Measurements from ENCODE around the gene XXYLT1.

The XXYLT1 gene

GRCh38 chr3:195270079-195270816 is 711 bp downstream of the XXYLT1 start:
- Histone ChIP-seq H3K18ac (ENCODE audit: low read depth in 1 of 2, low read length in 2 of 2) (peak overlapping the region; percentile 4 to 52), H3K4ac (ENCODE audit: low read depth in 1 of 2, low read length in 2 of 2) (no peak overlapping the region), H2BK120ac (ENCODE audit: low read depth, low read length) (no peak overlapping the region), H3K36me3 (ENCODE audit: control insufficient read depth in 1 of 2, insufficient read depth in 2 of 2, low read depth in 1 of 2, low read length in 2 of 2) (peaks cover 5 to 18% of the 10 kb centered on the region in 2 experiments), H2BK12ac (ENCODE audit: low read length in 2 of 2) (peak overlapping the region in 1 of 2 experiments; percentile 68), H3K9me3 (ENCODE audit: control insufficient read depth, low read length) (no peaks in the 10 kb centered on the region), H3K4me1 (ENCODE audit: control insufficient read depth, insufficient read depth, low read depth, low read length) (peaks cover 9% of the 10 kb centered on the region), H3K4me3 (ENCODE audit: insufficient read depth in 1 of 2, low read depth in 1 of 2, low read length in 2 of 2) (peak overlapping the region; percentile 92 to 96), H3K14ac (ENCODE audit: low read length in 2 of 2) (peak overlapping the region in 1 of 2 experiments; percentile 4), H4K8ac (ENCODE audit: low read length) (no peak overlapping the region), H2BK5ac (ENCODE audit: low read depth, low read length, poor library complexity, severe bottlenecking) (no peak overlapping the region), H2AK5ac (ENCODE audit: low read length, severe bottlenecking) (no peak overlapping the region), H3K9ac (ENCODE audit: low read length) (peak overlapping the region; percentile 93), H3K23ac (ENCODE audit: low read length in 2 of 2) (peak overlapping the region; percentile 46 to 54), H2BK15ac (ENCODE audit: low read depth, poor library complexity, severe bottlenecking) (no peak overlapping the region), H3K27me3 (ENCODE audit: control insufficient read depth in 1 of 2, insufficient read depth in 1 of 2, low read length in 2 of 2) (no peaks in the 10 kb centered on the region), H4K91ac (ENCODE audit: low read length) (no peak overlapping the region), H3K27ac (ENCODE audit: low read length, poor library complexity, severe bottlenecking) (no peak overlapping the region), H2AFZ (ENCODE audit: low read depth, low read length) (peak overlapping the region; percentile 91), H3K4me2 (ENCODE audit: low read length, poor library complexity, severe bottlenecking) (peak overlapping the region; percentile 93), H3K79me1 (replicated peaks; ENCODE audit: low read length, poor library complexity, severe bottlenecking) (peaks cover 30% of the 10 kb centered on the region)
- DNase-seq = peak; percentile 69
- WGBS = under 1% methylated on average over 52 of the region's 52 CpGs

DNA sequence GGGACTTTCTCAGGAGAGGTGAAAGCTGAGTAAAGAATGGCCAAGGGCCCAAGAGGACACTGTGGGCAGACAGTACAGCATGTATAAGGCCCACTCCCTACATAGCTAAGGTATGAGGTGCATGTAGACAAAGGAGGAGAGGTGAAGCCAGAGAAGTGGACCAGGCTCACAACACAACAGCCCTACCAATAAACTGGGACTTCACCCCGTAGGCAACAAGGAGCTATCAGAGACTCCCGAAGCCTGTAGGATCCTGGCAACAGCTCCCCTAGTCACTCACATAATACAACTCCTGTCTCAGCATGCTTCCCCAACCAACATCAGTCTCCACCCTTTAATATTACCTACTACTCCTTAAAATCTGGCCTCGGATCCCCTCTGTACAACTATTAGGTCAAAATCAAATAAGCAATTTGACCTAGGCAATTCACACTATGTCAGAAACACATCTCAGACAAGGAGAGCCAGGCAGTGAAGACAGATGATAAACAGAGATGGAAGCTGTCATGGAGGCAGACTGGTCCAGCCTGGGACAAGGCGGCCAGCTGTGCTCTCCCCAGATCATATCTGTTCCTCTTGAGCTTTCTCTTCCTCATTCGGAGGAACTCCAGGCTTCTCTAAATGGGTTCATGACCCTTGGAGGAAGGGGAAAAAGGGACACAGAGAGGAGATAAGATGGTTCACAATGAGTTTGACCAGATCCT is 1.4 kb downstream of the XXYLT1 start:
- Histone ChIP-seq H2BK12ac (ENCODE audit: low read length in 2 of 2) (no peak overlapping the region), H3K27ac (ENCODE audit: low read length, poor library complexity, severe bottlenecking) (no peak overlapping the region), H2BK5ac (ENCODE audit: low read depth, low read length, poor library complexity, severe bottlenecking) (no peak overlapping the region), H4K8ac (ENCODE audit: low read length) (peak overlapping the region; percentile 19), H3K79me1 (replicated peaks; ENCODE audit: low read length, poor library complexity, severe bottlenecking) (peaks cover 34% of the 10 kb centered on the region), H2AK5ac (ENCODE audit: low read length, severe bottlenecking) (no peak overlapping the region), H3K14ac (ENCODE audit: low read length in 2 of 2) (no peak overlapping the region), H2BK120ac (ENCODE audit: low read depth, low read length) (no peak overlapping the region), H3K23ac (ENCODE audit: low read length in 2 of 2) (no peak overlapping the region), H3K4ac (ENCODE audit: low read depth in 1 of 2, low read length in 2 of 2) (no peak overlapping the region), H3K36me3 (ENCODE audit: control insufficient read depth in 1 of 2, insufficient read depth in 2 of 2, low read depth in 1 of 2, low read length in 2 of 2) (peaks cover 5 to 12% of the 10 kb centered on the region in 2 experiments), H3K27me3 (ENCODE audit: control insufficient read depth in 1 of 2, insufficient read depth in 1 of 2, low read length in 2 of 2) (no peaks in the 10 kb centered on the region), H3K4me1 (ENCODE audit: control insufficient read depth, insufficient read depth, low read depth, low read length) (peaks cover 9% of the 10 kb centered on the region), H3K18ac (ENCODE audit: low read depth in 1 of 2, low read length in 2 of 2) (no peak overlapping the region), H2BK15ac (ENCODE audit: low read depth, poor library complexity, severe bottlenecking) (no peak overlapping the region), H2AFZ (ENCODE audit: low read depth, low read length) (no peak overlapping the region), H3K4me2 (ENCODE audit: low read length, poor library complexity, severe bottlenecking) (peak overlapping the region; percentile 93), H4K91ac (ENCODE audit: low read length) (no peak overlapping the region), H3K9me3 (ENCODE audit: control insufficient read depth, low read length) (no peaks in the 10 kb centered on the region), H3K9ac (ENCODE audit: low read length) (peak overlapping the region; percentile 93), H3K4me3 (ENCODE audit: insufficient read depth in 1 of 2, low read depth in 1 of 2, low read length in 2 of 2) (peak overlapping the region in 1 of 2 experiments; percentile 92)
- WGBS = 75% methylated on average over 3 of the region's 5 CpGs
- no peak for DNase-seq

- H2AK5ac ChIP-seq (ENCODE audit: low read length, severe bottlenecking) = no peak overlapping the region
- no peak overlapping the region for H3K27ac ChIP-seq (ENCODE audit: low read length, poor library complexity, severe bottlenecking)
- H4K91ac ChIP-seq (ENCODE audit: low read length) = no peak overlapping the region
- no peak overlapping the region for H3K18ac ChIP-seq (ENCODE audit: low read depth in 1 of 2, low read length in 2 of 2)
- no peak for DNase-seq
- no peak overlapping the region for H3K23ac ChIP-seq (ENCODE audit: low read length in 2 of 2)
- H3K9ac ChIP-seq (ENCODE audit: low read length) = no peak overlapping the region
- no peak overlapping the region for H2BK5ac ChIP-seq (ENCODE audit: low read depth, low read length, poor library complexity, severe bottlenecking)
- no peak overlapping the region for H2AFZ ChIP-seq (ENCODE audit: low read depth, low read length)
- H3K27me3 ChIP-seq (ENCODE audit: control insufficient read depth in 1 of 2, insufficient read depth in 1 of 2, low read length in 2 of 2) = no peaks in the 10 kb centered on the region
- H4K8ac ChIP-seq (ENCODE audit: low read length) = no peak overlapping the region
- H3K14ac ChIP-seq (ENCODE audit: low read length in 2 of 2) = peak overlapping the region in 1 of 2 experiments; percentile 76
- H3K4me2 ChIP-seq (ENCODE audit: low read length, poor library complexity, severe bottlenecking) = no peak overlapping the region
- no peaks in the 10 kb centered on the region for H3K9me3 ChIP-seq (ENCODE audit: control insufficient read depth, low read length)
- peak overlapping the region in 1 of 2 experiments; percentile 92 for H3K4me3 ChIP-seq (ENCODE audit: insufficient read depth in 1 of 2, low read depth in 1 of 2, low read length in 2 of 2)
- 97% methylated on average over 11 of the region's 11 CpGs for WGBS
- no peak overlapping the region for H2BK15ac ChIP-seq (ENCODE audit: low read depth, poor library complexity, severe bottlenecking)
- no peak overlapping the region for H2BK120ac ChIP-seq (ENCODE audit: low read depth, low read length)
- peaks cover 42% of the 10 kb centered on the region for H3K79me1 ChIP-seq (replicated peaks; ENCODE audit: low read length, poor library complexity, severe bottlenecking)
- H3K4me1 ChIP-seq (ENCODE audit: control insufficient read depth, insufficient read depth, low read depth, low read length) = peaks cover 10% of the 10 kb centered on the region
- peak overlapping the region in 1 of 2 experiments; percentile 18 for H3K4ac ChIP-seq (ENCODE audit: low read depth in 1 of 2, low read length in 2 of 2)
- peak overlapping the region in 1 of 2 experiments; percentile 27 for H2BK12ac ChIP-seq (ENCODE audit: low read length in 2 of 2)
- peaks cover 5 to 10% of the 10 kb centered on the region in 2 experiments for H3K36me3 ChIP-seq (ENCODE audit: control insufficient read depth in 1 of 2, insufficient read depth in 2 of 2, low read depth in 1 of 2, low read length in 2 of 2)
Measured at GRCh38 chr3:195268576-195269309, 2.2 kb downstream of the XXYLT1 start.

DNA sequence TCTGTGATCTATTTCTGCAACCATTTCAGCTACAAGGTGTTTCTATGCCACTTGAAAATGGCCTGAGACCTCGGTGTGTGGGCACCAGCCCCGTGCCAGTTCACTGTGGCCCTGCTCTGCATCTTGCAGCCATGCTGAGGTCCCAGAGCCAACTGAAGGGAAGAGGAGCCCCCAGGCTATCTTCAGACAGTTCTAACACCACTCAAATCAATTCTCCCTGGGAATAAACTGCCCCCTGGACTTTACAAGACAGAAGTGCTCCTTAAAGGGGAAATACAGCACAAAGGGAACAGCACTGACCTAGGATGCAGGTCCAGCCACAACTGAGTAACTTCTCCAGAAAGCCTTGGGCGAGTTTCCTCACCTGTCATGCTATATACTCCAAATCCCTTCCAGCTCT is 3.9 kb downstream of the XXYLT1 start:
- no peaks in the 10 kb centered on the region for H3K27me3 ChIP-seq (ENCODE audit: control insufficient read depth in 1 of 2, insufficient read depth in 1 of 2, low read length in 2 of 2)
- no peaks in the 10 kb centered on the region for H3K9me3 ChIP-seq (ENCODE audit: control insufficient read depth, low read length)
- H2BK5ac ChIP-seq (ENCODE audit: low read depth, low read length, poor library complexity, severe bottlenecking) = no peak overlapping the region
- no peak overlapping the region for H3K23ac ChIP-seq (ENCODE audit: low read length in 2 of 2)
- DNase-seq = no peak
- H3K79me1 ChIP-seq (replicated peaks; ENCODE audit: low read length, poor library complexity, severe bottlenecking) = peaks cover 50% of the 10 kb centered on the region
- no peak overlapping the region for H2BK12ac ChIP-seq (ENCODE audit: low read length in 2 of 2)
- no peak overlapping the region for H4K8ac ChIP-seq (ENCODE audit: low read length)
- no peak overlapping the region for H3K4me2 ChIP-seq (ENCODE audit: low read length, poor library complexity, severe bottlenecking)
- no peak overlapping the region for H3K4ac ChIP-seq (ENCODE audit: low read depth in 1 of 2, low read length in 2 of 2)
- peaks cover 10% of the 10 kb centered on the region for H3K4me1 ChIP-seq (ENCODE audit: control insufficient read depth, insufficient read depth, low read depth, low read length)
- no peak overlapping the region for H2AFZ ChIP-seq (ENCODE audit: low read depth, low read length)
- H3K36me3 ChIP-seq (ENCODE audit: control insufficient read depth in 1 of 2, insufficient read depth in 2 of 2, low read depth in 1 of 2, low read length in 2 of 2) = peaks cover 5 to 10% of the 10 kb centered on the region in 2 experiments
- no peak overlapping the region for H2BK15ac ChIP-seq (ENCODE audit: low read depth, poor library complexity, severe bottlenecking)
- no peak overlapping the region for H3K18ac ChIP-seq (ENCODE audit: low read depth in 1 of 2, low read length in 2 of 2)
- 93% methylated on average over 3 of the region's 3 CpGs for WGBS
- no peak overlapping the region for H3K4me3 ChIP-seq (ENCODE audit: insufficient read depth in 1 of 2, low read depth in 1 of 2, low read length in 2 of 2)
- H3K14ac ChIP-seq (ENCODE audit: low read length in 2 of 2) = no peak overlapping the region
- no peak overlapping the region for H3K9ac ChIP-seq (ENCODE audit: low read length)
- no peak overlapping the region for H2BK120ac ChIP-seq (ENCODE audit: low read depth, low read length)
- no peak overlapping the region for H4K91ac ChIP-seq (ENCODE audit: low read length)
- no peak overlapping the region for H2AK5ac ChIP-seq (ENCODE audit: low read length, severe bottlenecking)
- H3K27ac ChIP-seq (ENCODE audit: low read length, poor library complexity, severe bottlenecking) = no peak overlapping the region
